ENCODE data around the gene PHF21A.

The PHF21A gene

GRCh38 chr11:45890886-45891550 is 230.2 kb downstream of the PHF21A start:
- TF ChIP-seq ZNF70 (CRISPR knock-in tag; IDR thresholded peaks at IDR 0.05) = no peak
- TF ChIP-seq PPARA (CRISPR knock-in tag; IDR thresholded peaks at IDR 0.05; ENCODE audit: borderline replicate concordance) = no peak
- TF ChIP-seq ZNF565 (CRISPR knock-in tag; conservative IDR thresholded peaks at IDR 0.05; ENCODE audit: low read depth) = no peak
- no peak for TF ChIP-seq RARB (CRISPR knock-in tag; IDR thresholded peaks at IDR 0.05)
- no peak for TF ChIP-seq TSHZ2 (CRISPR knock-in tag; IDR thresholded peaks at IDR 0.05)
- no peak for TF ChIP-seq OSR1 (CRISPR knock-in tag; IDR thresholded peaks at IDR 0.05)
- no peak for TF ChIP-seq CSDC2 (CRISPR knock-in tag; IDR thresholded peaks at IDR 0.05)
- ATAC-seq = no peak

GRCh38 chr11:45889966-45890365 is 231.3 kb downstream of the PHF21A start:
- no peak for ATAC-seq
- no peak for TF ChIP-seq ZC3H10 (CRISPR knock-in tag; IDR thresholded peaks at IDR 0.05)
- TF ChIP-seq OSR1 (CRISPR knock-in tag; IDR thresholded peaks at IDR 0.05) = no peak
- no peak for TF ChIP-seq TCF4 (CRISPR knock-in tag; IDR thresholded peaks at IDR 0.05; ENCODE audit: borderline replicate concordance)
- TF ChIP-seq, protein P1, sequence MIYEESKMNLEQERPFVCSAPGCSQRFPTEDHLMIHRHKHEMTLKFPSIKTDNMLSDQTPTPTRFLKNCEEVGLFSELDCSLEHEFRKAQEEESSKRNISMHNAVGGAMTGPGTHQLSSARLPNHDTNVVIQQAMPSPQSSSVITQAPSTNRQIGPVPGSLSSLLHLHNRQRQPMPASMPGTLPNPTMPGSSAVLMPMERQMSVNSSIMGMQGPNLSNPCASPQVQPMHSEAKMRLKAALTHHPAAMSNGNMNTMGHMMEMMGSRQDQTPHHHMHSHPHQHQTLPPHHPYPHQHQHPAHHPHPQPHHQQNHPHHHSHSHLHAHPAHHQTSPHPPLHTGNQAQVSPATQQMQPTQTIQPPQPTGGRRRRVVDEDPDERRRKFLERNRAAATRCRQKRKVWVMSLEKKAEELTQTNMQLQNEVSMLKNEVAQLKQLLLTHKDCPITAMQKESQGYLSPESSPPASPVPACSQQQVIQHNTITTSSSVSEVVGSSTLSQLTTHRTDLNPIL (CRISPR knock-in tag; IDR thresholded peaks at IDR 0.05; ENCODE audit: low read depth) = no peak
- TF ChIP-seq ZNF8 (CRISPR knock-in tag; IDR thresholded peaks at IDR 0.05) = no peak
- TF ChIP-seq, protein P2, sequence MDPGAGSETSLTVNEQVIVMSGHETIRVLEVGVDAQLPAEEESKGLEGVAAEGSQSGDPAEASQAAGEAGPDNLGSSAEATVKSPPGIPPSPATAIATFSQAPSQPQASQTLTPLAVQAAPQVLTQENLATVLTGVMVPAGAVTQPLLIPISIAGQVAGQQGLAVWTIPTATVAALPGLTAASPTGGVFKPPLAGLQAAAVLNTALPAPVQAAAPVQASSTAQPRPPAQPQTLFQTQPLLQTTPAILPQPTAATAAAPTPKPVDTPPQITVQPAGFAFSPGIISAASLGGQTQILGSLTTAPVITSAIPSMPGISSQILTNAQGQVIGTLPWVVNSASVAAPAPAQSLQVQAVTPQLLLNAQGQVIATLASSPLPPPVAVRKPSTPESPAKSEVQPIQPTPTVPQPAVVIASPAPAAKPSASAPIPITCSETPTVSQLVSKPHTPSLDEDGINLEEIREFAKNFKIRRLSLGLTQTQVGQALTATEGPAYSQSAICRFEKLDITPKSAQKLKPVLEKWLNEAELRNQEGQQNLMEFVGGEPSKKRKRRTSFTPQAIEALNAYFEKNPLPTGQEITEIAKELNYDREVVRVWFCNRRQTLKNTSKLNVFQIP (CRISPR knock-in tag; IDR thresholded peaks at IDR 0.05; ENCODE audit: borderline replicate concordance, low read depth) = no peak
- no peak for TF ChIP-seq ZNF565 (CRISPR knock-in tag; conservative IDR thresholded peaks at IDR 0.05; ENCODE audit: low read depth)
- no peak for TF ChIP-seq ZNF70 (CRISPR knock-in tag; IDR thresholded peaks at IDR 0.05)
- no peak for TF ChIP-seq ARNTL (CRISPR knock-in tag; IDR thresholded peaks at IDR 0.05; ENCODE audit: borderline replicate concordance, low read depth)
- no peak for TF ChIP-seq PPARA (CRISPR knock-in tag; IDR thresholded peaks at IDR 0.05; ENCODE audit: borderline replicate concordance)
- no peak for TF ChIP-seq TSHZ2 (CRISPR knock-in tag; IDR thresholded peaks at IDR 0.05)
- TF ChIP-seq SNAI2 (CRISPR knock-in tag; IDR thresholded peaks at IDR 0.05) = no peak
- no peak for TF ChIP-seq ZFP30 (CRISPR knock-in tag; IDR thresholded peaks at IDR 0.05)

GRCh38 chr11:45889555-45889954 is 231.7 kb downstream of the PHF21A start:
- no peak for ATAC-seq
- no peak for TF ChIP-seq GLIS3 (CRISPR knock-in tag; IDR thresholded peaks at IDR 0.05)
- TF ChIP-seq ZNF8 (CRISPR knock-in tag; IDR thresholded peaks at IDR 0.05) = no peak
- TF ChIP-seq ISL1 (CRISPR knock-in tag; IDR thresholded peaks at IDR 0.05) = no peak
- TF ChIP-seq ZNF565 (CRISPR knock-in tag; conservative IDR thresholded peaks at IDR 0.05; ENCODE audit: low read depth) = no peak
- no peak for TF ChIP-seq BACH2 (CRISPR knock-in tag; IDR thresholded peaks at IDR 0.05; ENCODE audit: borderline replicate concordance)
- TF ChIP-seq ZNF70 (CRISPR knock-in tag; IDR thresholded peaks at IDR 0.05) = no peak
- no peak for TF ChIP-seq TCF4 (CRISPR knock-in tag; IDR thresholded peaks at IDR 0.05; ENCODE audit: borderline replicate concordance)
- no peak for TF ChIP-seq ZC3H10 (CRISPR knock-in tag; IDR thresholded peaks at IDR 0.05)

- TF ChIP-seq TSHZ2 (CRISPR knock-in tag; IDR thresholded peaks at IDR 0.05) = no peak
- no peak for TF ChIP-seq GLIS3 (CRISPR knock-in tag; IDR thresholded peaks at IDR 0.05)
- TF ChIP-seq SNAI2 (CRISPR knock-in tag; IDR thresholded peaks at IDR 0.05) = no peak
- TF ChIP-seq PPARA (CRISPR knock-in tag; IDR thresholded peaks at IDR 0.05; ENCODE audit: borderline replicate concordance) = no peak
- no peak for TF ChIP-seq ZC3H10 (CRISPR knock-in tag; IDR thresholded peaks at IDR 0.05)
- no peak for TF ChIP-seq BACH2 (CRISPR knock-in tag; IDR thresholded peaks at IDR 0.05; ENCODE audit: borderline replicate concordance)
- no peak for TF ChIP-seq ISL1 (CRISPR knock-in tag; IDR thresholded peaks at IDR 0.05)
- TF ChIP-seq, protein P1 (CRISPR knock-in tag; IDR thresholded peaks at IDR 0.05; ENCODE audit: low read depth) = no peak
Measured at GRCh38 chr11:45887587-45887986, 233.7 kb downstream of the PHF21A start.

More at GRCh38 chr11:45887587-45887986, 233.7 kb downstream of the PHF21A start:
- no peak for ATAC-seq

Measured in SK-N-SH treated with all-trans-retinoic acid at 6 μM for 48 hours (cell line).